ENCODE measurements around the gene UBASH3A. TPM values are rescaled to one million over a fixed set of nuclear protein-coding genes. Genes with fewer than 3 reads are reported as not detected.

Gene UBASH3A
- total RNA-seq, 1 experiment from 2014 or later: not detected

DNA sequence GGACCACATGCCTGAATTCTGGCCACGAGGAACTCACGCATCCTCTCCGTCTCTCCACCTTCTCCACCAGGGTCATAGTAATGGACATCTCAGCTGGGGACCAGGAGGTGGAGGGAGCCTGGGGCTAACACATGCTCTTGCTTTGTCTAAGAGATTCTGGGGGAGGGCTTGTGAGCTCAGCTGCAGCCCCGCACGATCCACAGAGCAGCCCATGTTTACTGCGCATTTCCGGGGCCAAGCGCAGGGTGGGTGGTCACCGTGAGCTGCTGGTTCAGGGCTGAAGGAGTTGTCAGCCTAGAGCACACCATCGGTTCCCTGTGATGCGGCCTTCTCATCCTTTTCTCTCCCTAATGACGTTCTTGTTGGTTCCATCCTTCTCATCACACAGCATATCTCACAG, 45.4 kb upstream of the UBASH3A start:
- H3K36me3 Mint-ChIP-seq (ENCODE audit: insufficient read depth, unreplicated experiment): peaks cover 6% of the 10 kb centered on the region
- peaks cover 27% of the 10 kb centered on the region for H3K27me3 Mint-ChIP-seq (ENCODE audit: insufficient read depth, unreplicated experiment)
- BruUV-seq (replicated peaks): no TSS peak
- no peak overlapping the region for H3K27ac Mint-ChIP-seq (ENCODE audit: low read depth, unreplicated experiment)
- intact Hi-C loops (cut with micrococcal nuclease): no loop called here
- no peaks in the 10 kb centered on the region for H3K4me1 Mint-ChIP-seq (ENCODE audit: insufficient read depth, unreplicated experiment)
- ChIA-PET POLR2A (no interaction called here), CTCF (interaction anchor here (0.8 kb wide), 1 partner anchor 99 kb away, joined by 3 read pairs; no protein-coding TSS in a partner anchor)
- H3K9me3 Mint-ChIP-seq (ENCODE audit: unreplicated experiment): peaks cover 13% of the 10 kb centered on the region
- TF ChIP-seq, protein P1, sequence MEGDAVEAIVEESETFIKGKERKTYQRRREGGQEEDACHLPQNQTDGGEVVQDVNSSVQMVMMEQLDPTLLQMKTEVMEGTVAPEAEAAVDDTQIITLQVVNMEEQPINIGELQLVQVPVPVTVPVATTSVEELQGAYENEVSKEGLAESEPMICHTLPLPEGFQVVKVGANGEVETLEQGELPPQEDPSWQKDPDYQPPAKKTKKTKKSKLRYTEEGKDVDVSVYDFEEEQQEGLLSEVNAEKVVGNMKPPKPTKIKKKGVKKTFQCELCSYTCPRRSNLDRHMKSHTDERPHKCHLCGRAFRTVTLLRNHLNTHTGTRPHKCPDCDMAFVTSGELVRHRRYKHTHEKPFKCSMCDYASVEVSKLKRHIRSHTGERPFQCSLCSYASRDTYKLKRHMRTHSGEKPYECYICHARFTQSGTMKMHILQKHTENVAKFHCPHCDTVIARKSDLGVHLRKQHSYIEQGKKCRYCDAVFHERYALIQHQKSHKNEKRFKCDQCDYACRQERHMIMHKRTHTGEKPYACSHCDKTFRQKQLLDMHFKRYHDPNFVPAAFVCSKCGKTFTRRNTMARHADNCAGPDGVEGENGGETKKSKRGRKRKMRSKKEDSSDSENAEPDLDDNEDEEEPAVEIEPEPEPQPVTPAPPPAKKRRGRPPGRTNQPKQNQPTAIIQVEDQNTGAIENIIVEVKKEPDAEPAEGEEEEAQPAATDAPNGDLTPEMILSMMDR (IDR thresholded peaks at IDR 0.05; ENCODE audit: unreplicated experiment): no peak
- no peak overlapping the region for H3K4me3 Mint-ChIP-seq (ENCODE audit: unreplicated experiment)
- DNase-seq (ENCODE audit: unreplicated experiment): no peak

DNA sequence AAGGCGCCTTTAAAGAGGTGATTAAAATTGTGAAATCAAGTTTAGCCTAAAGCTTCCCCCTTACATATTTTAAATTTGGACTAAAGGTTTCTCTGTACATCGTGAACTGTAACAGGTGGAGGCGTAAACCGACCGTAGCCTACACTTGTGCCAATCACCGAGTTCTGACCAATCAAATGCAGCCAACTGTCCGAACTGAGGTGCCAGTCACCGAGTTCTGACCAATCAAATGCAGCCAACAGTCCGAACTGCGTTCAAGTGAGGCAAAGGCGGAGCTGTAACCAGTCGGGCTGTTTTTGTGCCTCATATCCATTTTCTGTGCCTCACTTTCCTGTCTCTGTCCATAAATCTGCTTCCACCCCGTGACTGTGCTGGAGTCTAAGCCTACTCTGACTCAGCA, 44.8 kb upstream of the UBASH3A start:
- intact Hi-C loops (cut with micrococcal nuclease): no loop called here
- no TSS peak for BruUV-seq (replicated peaks)
- TF ChIP-seq, protein P1 (IDR thresholded peaks at IDR 0.05; ENCODE audit: unreplicated experiment): no peak
- DNase-seq (ENCODE audit: unreplicated experiment): no peak
- Mint-ChIP-seq H3K4me1 (ENCODE audit: insufficient read depth, unreplicated experiment) (no peaks in the 10 kb centered on the region), H3K27me3 (ENCODE audit: insufficient read depth, unreplicated experiment) (peaks cover 27% of the 10 kb centered on the region), H3K4me3 (ENCODE audit: unreplicated experiment) (no peak overlapping the region), H3K9me3 (ENCODE audit: unreplicated experiment) (peaks cover 7% of the 10 kb centered on the region), H3K27ac (ENCODE audit: low read depth, unreplicated experiment) (no peak overlapping the region), H3K36me3 (ENCODE audit: insufficient read depth, unreplicated experiment) (no peaks in the 10 kb centered on the region)
- POLR2A ChIA-PET: interaction anchor here (0.6 kb wide), 1 partner anchor 358 kb away, joined by 4 read pairs; no protein-coding TSS in a partner anchor
- CTCF ChIA-PET: interaction anchor here (0.6 kb wide), 1 partner anchor 234 kb away, joined by 3 read pairs; no protein-coding TSS in a partner anchor

DNA sequence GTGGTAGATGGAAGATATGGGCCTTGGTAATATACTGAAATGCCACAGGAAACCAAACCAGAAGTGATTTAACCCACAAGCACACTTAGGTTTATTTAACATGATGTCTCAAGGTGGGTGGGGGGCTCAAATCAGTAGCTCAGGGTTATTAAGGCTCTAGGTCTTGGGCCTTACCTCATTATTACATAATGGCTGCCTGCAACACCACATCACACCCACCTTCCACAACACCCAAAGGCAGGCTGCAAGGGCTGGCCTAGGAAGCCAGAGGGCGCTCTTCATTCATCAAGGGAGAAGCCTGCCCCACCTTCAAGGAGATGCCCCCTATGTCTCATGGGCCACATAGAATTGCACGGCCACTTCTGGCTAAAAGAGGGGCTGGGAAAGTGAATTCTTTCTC, 43.4 kb upstream of the UBASH3A start:
- DNase-seq (ENCODE audit: unreplicated experiment): no peak
- Mint-ChIP-seq H3K4me1 (ENCODE audit: insufficient read depth, unreplicated experiment) (no peaks in the 10 kb centered on the region), H3K27ac (ENCODE audit: low read depth, unreplicated experiment) (no peak overlapping the region), H3K9me3 (ENCODE audit: unreplicated experiment) (no peaks in the 10 kb centered on the region), H3K36me3 (ENCODE audit: insufficient read depth, unreplicated experiment) (no peaks in the 10 kb centered on the region), H3K27me3 (ENCODE audit: insufficient read depth, unreplicated experiment) (peaks cover 22% of the 10 kb centered on the region), H3K4me3 (ENCODE audit: unreplicated experiment) (no peak overlapping the region)
- CTCF ChIA-PET: interaction anchor here (0.7 kb wide), 1 partner anchor 98 kb away, joined by 3 read pairs; no protein-coding TSS in a partner anchor
- POLR2A ChIA-PET: no interaction called here
- intact Hi-C loops (cut with micrococcal nuclease): no loop called here
- BruUV-seq (replicated peaks): no TSS peak
- TF ChIP-seq, protein P1 (IDR thresholded peaks at IDR 0.05; ENCODE audit: unreplicated experiment): no peak

DNA sequence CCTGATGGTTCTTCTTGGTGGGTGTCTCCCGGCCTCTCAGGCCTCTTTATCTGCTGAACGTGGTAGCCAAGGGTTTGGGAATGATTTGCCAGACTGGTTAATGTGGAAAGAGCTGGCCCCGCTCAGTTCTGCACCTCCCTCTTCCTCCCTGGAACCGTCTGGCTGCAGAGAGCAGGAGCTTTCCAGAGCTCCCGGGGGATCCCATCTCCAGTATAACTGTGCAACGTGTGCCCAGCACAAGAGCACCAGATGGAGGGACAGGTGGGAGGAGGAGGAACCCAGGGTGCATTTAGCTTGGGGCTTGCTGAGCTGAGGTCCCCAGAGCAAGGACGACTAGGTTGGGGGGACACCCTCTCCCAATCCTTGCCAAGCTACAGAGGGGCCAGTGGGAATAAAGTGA, 42.4 kb upstream of the UBASH3A start:
- peaks cover 20% of the 10 kb centered on the region for H3K27me3 Mint-ChIP-seq (ENCODE audit: insufficient read depth, unreplicated experiment)
- intact Hi-C loops (cut with micrococcal nuclease): no loop called here
- H3K4me3 Mint-ChIP-seq (ENCODE audit: unreplicated experiment): no peak overlapping the region
- no peaks in the 10 kb centered on the region for H3K36me3 Mint-ChIP-seq (ENCODE audit: insufficient read depth, unreplicated experiment)
- ChIA-PET POLR2A (no interaction called here), CTCF (interaction anchor here (0.6 to 1.4 kb wide), 2 partner anchors 12 to 27 kb away, joined by 3 read pairs; no protein-coding TSS in a partner anchor)
- H3K27ac Mint-ChIP-seq (ENCODE audit: low read depth, unreplicated experiment): no peak overlapping the region
- H3K4me1 Mint-ChIP-seq (ENCODE audit: insufficient read depth, unreplicated experiment): no peaks in the 10 kb centered on the region
- TF ChIP-seq, protein P1 (IDR thresholded peaks at IDR 0.05; ENCODE audit: unreplicated experiment): no peak
- BruUV-seq (replicated peaks): no TSS peak
- DNase-seq (ENCODE audit: unreplicated experiment): no peak
- no peaks in the 10 kb centered on the region for H3K9me3 Mint-ChIP-seq (ENCODE audit: unreplicated experiment)

All from MCF 10A (cell line).